Measurements from ENCODE around the gene TARDBP. TPM values are rescaled to one million over a fixed set of nuclear protein-coding genes. Genes with fewer than 3 reads are reported as not detected.
"Not testable (repeated sequence)": the region's sequence is repeated elsewhere in the genome, so short reads cannot be mapped to it uniquely, and the experiment has no call there.

TARDBP gene
- total and polyA plus RNA-seq, 8 donors = 68.8 to 243 (median 118) TPM

GRCh38 chr1:11061652-11062365 is 49.4 kb downstream of the TARDBP start:
- no peak overlapping the region for H3K4me3 ChIP-seq

GRCh38 chr1:11062965-11063401 is 50.5 kb downstream of the TARDBP start:
- no peaks in the 10 kb centered on the region for H3K27me3 ChIP-seq
- no peak overlapping the region for H3K27ac ChIP-seq
- DNase-seq = no peak
- no peak overlapping the region for H3K4me3 ChIP-seq
- WGBS, 5 donors = 41 to 65% (median 54%) methylated on average over 3 of the region's 3 CpGs
- intact Hi-C loops (cut with DNase I; ENCODE audit: low total_unique reads) = no loop called here
- peaks cover 11 to 32% (median 24%) of the 10 kb centered on the region in 4 donors for H3K4me1 ChIP-seq
- peaks cover 25 to 56% (median 53%) of the 10 kb centered on the region in 4 donors for H3K36me3 ChIP-seq
- no peak for TF ChIP-seq POLR2AphosphoS5 (IDR thresholded peaks at IDR 0.05)
- TF ChIP-seq POLR2A (IDR thresholded peaks at IDR 0.05) = no peak
- TF ChIP-seq EP300 (IDR thresholded peaks at IDR 0.05) = no peak
- TF ChIP-seq, protein P1, sequence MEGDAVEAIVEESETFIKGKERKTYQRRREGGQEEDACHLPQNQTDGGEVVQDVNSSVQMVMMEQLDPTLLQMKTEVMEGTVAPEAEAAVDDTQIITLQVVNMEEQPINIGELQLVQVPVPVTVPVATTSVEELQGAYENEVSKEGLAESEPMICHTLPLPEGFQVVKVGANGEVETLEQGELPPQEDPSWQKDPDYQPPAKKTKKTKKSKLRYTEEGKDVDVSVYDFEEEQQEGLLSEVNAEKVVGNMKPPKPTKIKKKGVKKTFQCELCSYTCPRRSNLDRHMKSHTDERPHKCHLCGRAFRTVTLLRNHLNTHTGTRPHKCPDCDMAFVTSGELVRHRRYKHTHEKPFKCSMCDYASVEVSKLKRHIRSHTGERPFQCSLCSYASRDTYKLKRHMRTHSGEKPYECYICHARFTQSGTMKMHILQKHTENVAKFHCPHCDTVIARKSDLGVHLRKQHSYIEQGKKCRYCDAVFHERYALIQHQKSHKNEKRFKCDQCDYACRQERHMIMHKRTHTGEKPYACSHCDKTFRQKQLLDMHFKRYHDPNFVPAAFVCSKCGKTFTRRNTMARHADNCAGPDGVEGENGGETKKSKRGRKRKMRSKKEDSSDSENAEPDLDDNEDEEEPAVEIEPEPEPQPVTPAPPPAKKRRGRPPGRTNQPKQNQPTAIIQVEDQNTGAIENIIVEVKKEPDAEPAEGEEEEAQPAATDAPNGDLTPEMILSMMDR (IDR thresholded peaks at IDR 0.05) = no peak
- H3K9me3 ChIP-seq = no peaks in the 10 kb centered on the region

More at GRCh38 chr1:11061652-11062365, 49.4 kb downstream of the TARDBP start:
- TF ChIP-seq POLR2A (IDR thresholded peaks at IDR 0.05) = no peak
- no peak for TF ChIP-seq EP300 (IDR thresholded peaks at IDR 0.05)
- TF ChIP-seq, protein P1 (IDR thresholded peaks at IDR 0.05) = no peak
- TF ChIP-seq POLR2AphosphoS5 (IDR thresholded peaks at IDR 0.05) = no peak
- no peak for DNase-seq
- H3K27me3 ChIP-seq = no peaks in the 10 kb centered on the region
- H3K27ac ChIP-seq = no peak overlapping the region
- H3K36me3 ChIP-seq = peaks cover 17 to 56% (median 52%) of the 10 kb centered on the region in 4 donors
- intact Hi-C loops (cut with DNase I; ENCODE audit: low total_unique reads) = no loop called here
- 57 to 69% (median 61%) methylated on average over 4 to 5 of the region's 5 CpGs for WGBS, 5 donors
- peaks cover 11 to 34% (median 24%) of the 10 kb centered on the region in 4 donors for H3K4me1 ChIP-seq
- H3K9me3 ChIP-seq = no peaks in the 10 kb centered on the region

DNA sequence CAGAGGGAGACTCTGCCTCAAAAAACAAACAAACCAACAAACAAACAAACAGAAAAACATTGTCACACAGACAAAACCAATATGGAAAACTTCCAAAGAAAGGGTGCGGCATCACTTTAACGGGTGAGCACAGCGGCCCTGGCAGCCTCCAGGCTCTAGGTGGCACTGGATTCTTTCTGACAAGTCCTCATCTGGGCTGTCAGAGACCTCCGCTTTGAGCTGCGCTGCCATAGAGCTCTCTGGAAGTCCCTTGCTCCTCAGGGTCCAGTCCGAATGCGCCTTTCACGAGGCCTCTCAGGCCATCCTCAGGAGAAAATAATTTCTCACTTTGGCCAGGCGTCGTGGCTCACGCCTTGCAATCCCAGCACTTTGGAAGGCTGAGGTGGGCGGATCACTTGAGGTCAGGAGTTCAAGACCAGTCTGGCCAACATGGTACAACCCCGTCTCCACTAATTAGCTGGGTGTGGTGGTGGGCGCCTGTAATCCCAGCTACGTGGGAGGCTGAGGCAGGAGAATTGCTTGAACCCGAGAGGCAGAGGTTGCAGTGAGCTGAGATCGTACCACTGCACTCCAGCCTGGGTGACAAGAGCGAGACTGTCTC is 51.6 kb downstream of the TARDBP start:
- Histone ChIP-seq H3K36me3 (peaks cover 36 to 63% (median 61%) of the 10 kb centered on the region in 4 donors), H3K4me1 (peaks cover 11 to 22% (median 18%) of the 10 kb centered on the region in 4 donors)
- H3K9me3 ChIP-seq; H3K4me3 ChIP-seq; DNase-seq; H3K27me3 ChIP-seq; intact Hi-C loops (cut with DNase I; ENCODE audit: low total_unique reads); H3K27ac ChIP-seq: not testable (repeated sequence)
- 89 to 92% (median 91%) methylated on average over 18 of the region's 18 CpGs for WGBS, 5 donors

DNA sequence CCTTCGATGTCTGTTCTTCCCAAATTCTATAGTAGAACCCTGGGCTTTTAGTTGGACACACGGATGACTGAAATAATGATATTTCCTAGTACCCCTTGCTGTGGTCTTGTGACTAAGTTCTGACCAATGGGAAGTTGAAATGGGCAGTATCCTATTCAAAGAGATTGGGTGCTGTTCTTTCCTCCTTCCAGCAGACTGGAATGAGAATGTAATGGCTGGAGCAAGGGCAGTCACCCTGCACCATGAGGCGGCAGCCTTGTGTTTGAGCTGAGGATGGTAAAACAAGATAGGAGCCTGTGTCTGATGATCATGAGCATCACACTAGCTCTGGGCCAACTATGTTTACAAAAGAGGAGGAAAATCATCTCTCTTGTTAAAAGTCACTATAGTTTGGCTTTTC is 52.5 kb downstream of the TARDBP start:
- 95 to 100% (median 99%) methylated on average over 3 of the region's 3 CpGs for WGBS, 5 donors
- peaks cover 45 to 73% (median 70%) of the 10 kb centered on the region in 4 donors for H3K36me3 ChIP-seq
- DNase-seq = no peak
- H3K27me3 ChIP-seq = no peaks in the 10 kb centered on the region
- H3K4me3 ChIP-seq = no peak overlapping the region
- H3K27ac ChIP-seq = no peak overlapping the region
- intact Hi-C loops (cut with DNase I; ENCODE audit: low total_unique reads) = no loop called here
- peaks cover 11 to 16% (median 14%) of the 10 kb centered on the region in 4 donors for H3K4me1 ChIP-seq
- H3K9me3 ChIP-seq = no peaks in the 10 kb centered on the region
- TF ChIP-seq, protein P1 (IDR thresholded peaks at IDR 0.05) = no peak
- TF ChIP-seq POLR2A (IDR thresholded peaks at IDR 0.05) (no peak), POLR2AphosphoS5 (IDR thresholded peaks at IDR 0.05) (no peak), EP300 (IDR thresholded peaks at IDR 0.05) (no peak)
